GM12878 (cell line): Measurements from ENCODE around the gene SLC12A6.

Experiments
- POLR2A ChIP-seq: IDR thresholded peaks from 2 replicates; pipeline ENCODE4 v1.6.1; 2011; ENCODE audit warnings: low read depth, mild to moderate bottlenecking, low read length
- POLR2AphosphoS5 ChIP-seq: IDR thresholded peaks from 2 replicates; pipeline ENCODE4 v1.6.1; 2011; ENCODE audit warnings: mild to moderate bottlenecking, low read length, inconsistent platforms
- RFX5 ChIP-seq: IDR thresholded peaks from 2 replicates; pipeline ENCODE4 v1.6.1; 2011; ENCODE audit warnings: low read depth, low read length, improper control_type of control experiment
- SMC3 ChIP-seq: IDR thresholded peaks from 2 replicates; pipeline ENCODE4 v1.6.1; 2011; ENCODE audit warnings: low read length, improper control_type of control experiment, borderline replicate concordance
- SP1 ChIP-seq: IDR thresholded peaks from one replicate; pipeline ENCODE4 v1.6.1; 2011; ENCODE audit warnings: low read depth, low read length
- SUZ12 ChIP-seq: fragments of 200-600 bp; sonication (generic); IDR thresholded peaks from one replicate; pipeline ENCODE4 v1.6.1; 2018; ENCODE audit warnings: antibody characterized with exemption, mild to moderate bottlenecking; ENCODE audit not compliant: unreplicated experiment
- TAF1 ChIP-seq: IDR thresholded peaks from 2 replicates; pipeline ENCODE4 v1.6.1; 2011; ENCODE audit warnings: mild to moderate bottlenecking, low read depth, low read length, borderline replicate concordance
- YY1 ChIP-seq: IDR thresholded peaks from 2 replicates; pipeline ENCODE4 v1.6.1; 2011; ENCODE audit warnings: low read depth, mild to moderate bottlenecking, low read length
- ZBED1 ChIP-seq: IDR thresholded peaks from 2 replicates; pipeline ENCODE4 v1.6.1; 2016; ENCODE audit warnings: borderline replicate concordance
- ZZZ3 ChIP-seq: IDR thresholded peaks from 2 replicates; pipeline ENCODE4 v1.6.1; 2011; ENCODE audit warnings: low read depth; ENCODE audit not compliant: control insufficient read depth, insufficient read length
- TF ChIP-seq, protein P1 (sequence below), 3 experiments: IDR thresholded peaks in 2 of 3; conservative IDR thresholded peaks in 1 of 3; 2 replicates each; pipeline ENCODE4 v1.5.1; 2011; ENCODE audit warnings: low read depth in 3 of 3, low read length in 3 of 3, mild to moderate bottlenecking in 3 of 3, control low read depth in 2 of 3, moderate library complexity in 2 of 3, inconsistent platforms in 1 of 3, mixed read lengths in 1 of 3; ENCODE audit not compliant: control insufficient read depth in 2 of 3, insufficient read depth in 1 of 3; ENCODE audit errors: extremely low read depth in 1 of 3
- TF ChIP-seq, protein P2 (sequence below): IDR thresholded peaks from 2 replicates; pipeline ENCODE4 v1.6.1; 2012; ENCODE audit warnings: improper control_type of control experiment, low read depth, low read length; ENCODE audit not compliant: insufficient replicate concordance
- TF ChIP-seq, protein P3 (sequence below): fragments of 450-650 bp; formaldehyde crosslinking; IDR thresholded peaks from 2 replicates; pipeline ENCODE4 v1.4.0; 2020; ENCODE audit warnings: mild to moderate bottlenecking, moderate library complexity

DNA sequence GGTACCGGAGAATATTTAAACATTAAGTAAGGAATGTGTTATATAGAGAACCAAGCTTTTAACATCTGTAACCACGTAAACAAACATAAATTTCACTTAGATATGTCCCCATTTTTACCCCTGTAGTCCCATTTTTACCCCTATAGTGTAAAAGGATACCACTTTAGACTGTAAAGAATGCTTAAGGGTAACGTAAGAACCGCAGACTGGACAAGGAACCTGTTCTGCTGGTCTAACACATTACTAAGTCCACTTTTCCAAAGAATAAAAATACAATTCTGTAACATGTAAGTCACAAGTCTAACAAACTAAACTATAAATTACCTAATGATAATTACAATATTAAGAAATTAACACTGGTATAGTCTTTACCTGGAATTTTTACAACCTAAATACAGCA lies 2.9 kb downstream of the SLC12A6 start:
- TF ChIP-seq, protein P1, sequence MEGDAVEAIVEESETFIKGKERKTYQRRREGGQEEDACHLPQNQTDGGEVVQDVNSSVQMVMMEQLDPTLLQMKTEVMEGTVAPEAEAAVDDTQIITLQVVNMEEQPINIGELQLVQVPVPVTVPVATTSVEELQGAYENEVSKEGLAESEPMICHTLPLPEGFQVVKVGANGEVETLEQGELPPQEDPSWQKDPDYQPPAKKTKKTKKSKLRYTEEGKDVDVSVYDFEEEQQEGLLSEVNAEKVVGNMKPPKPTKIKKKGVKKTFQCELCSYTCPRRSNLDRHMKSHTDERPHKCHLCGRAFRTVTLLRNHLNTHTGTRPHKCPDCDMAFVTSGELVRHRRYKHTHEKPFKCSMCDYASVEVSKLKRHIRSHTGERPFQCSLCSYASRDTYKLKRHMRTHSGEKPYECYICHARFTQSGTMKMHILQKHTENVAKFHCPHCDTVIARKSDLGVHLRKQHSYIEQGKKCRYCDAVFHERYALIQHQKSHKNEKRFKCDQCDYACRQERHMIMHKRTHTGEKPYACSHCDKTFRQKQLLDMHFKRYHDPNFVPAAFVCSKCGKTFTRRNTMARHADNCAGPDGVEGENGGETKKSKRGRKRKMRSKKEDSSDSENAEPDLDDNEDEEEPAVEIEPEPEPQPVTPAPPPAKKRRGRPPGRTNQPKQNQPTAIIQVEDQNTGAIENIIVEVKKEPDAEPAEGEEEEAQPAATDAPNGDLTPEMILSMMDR (IDR thresholded peaks at IDR 0.05 in 2 of 3, conservative IDR thresholded peaks at IDR 0.05 in 1 of 3; ENCODE audit: control insufficient read depth in 2 of 3, extremely low read depth in 1 of 3, insufficient read depth in 1 of 3, low read depth in 3 of 3, low read length in 3 of 3), result no peak
- TF ChIP-seq TAF1, result no peak
- no peak for TF ChIP-seq ZBED1
- no peak for TF ChIP-seq ZZZ3
- TF ChIP-seq RFX5, result no peak
- no peak for TF ChIP-seq POLR2AphosphoS5
- no peak for TF ChIP-seq SMC3
- TF ChIP-seq POLR2A, result no peak
- no peak for TF ChIP-seq YY1
- TF ChIP-seq SP1, result no peak
- TF ChIP-seq SUZ12, result no peak
- TF ChIP-seq, protein P2, sequence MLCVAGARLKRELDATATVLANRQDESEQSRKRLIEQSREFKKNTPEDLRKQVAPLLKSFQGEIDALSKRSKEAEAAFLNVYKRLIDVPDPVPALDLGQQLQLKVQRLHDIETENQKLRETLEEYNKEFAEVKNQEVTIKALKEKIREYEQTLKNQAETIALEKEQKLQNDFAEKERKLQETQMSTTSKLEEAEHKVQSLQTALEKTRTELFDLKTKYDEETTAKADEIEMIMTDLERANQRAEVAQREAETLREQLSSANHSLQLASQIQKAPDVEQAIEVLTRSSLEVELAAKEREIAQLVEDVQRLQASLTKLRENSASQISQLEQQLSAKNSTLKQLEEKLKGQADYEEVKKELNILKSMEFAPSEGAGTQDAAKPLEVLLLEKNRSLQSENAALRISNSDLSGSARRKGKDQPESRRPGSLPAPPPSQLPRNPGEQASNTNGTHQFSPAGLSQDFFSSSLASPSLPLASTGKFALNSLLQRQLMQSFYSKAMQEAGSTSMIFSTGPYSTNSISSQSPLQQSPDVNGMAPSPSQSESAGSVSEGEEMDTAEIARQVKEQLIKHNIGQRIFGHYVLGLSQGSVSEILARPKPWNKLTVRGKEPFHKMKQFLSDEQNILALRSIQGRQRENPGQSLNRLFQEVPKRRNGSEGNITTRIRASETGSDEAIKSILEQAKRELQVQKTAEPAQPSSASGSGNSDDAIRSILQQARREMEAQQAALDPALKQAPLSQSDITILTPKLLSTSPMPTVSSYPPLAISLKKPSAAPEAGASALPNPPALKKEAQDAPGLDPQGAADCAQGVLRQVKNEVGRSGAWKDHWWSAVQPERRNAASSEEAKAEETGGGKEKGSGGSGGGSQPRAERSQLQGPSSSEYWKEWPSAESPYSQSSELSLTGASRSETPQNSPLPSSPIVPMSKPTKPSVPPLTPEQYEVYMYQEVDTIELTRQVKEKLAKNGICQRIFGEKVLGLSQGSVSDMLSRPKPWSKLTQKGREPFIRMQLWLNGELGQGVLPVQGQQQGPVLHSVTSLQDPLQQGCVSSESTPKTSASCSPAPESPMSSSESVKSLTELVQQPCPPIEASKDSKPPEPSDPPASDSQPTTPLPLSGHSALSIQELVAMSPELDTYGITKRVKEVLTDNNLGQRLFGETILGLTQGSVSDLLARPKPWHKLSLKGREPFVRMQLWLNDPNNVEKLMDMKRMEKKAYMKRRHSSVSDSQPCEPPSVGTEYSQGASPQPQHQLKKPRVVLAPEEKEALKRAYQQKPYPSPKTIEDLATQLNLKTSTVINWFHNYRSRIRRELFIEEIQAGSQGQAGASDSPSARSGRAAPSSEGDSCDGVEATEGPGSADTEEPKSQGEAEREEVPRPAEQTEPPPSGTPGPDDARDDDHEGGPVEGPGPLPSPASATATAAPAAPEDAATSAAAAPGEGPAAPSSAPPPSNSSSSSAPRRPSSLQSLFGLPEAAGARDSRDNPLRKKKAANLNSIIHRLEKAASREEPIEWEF, result no peak
- TF ChIP-seq, protein P3, sequence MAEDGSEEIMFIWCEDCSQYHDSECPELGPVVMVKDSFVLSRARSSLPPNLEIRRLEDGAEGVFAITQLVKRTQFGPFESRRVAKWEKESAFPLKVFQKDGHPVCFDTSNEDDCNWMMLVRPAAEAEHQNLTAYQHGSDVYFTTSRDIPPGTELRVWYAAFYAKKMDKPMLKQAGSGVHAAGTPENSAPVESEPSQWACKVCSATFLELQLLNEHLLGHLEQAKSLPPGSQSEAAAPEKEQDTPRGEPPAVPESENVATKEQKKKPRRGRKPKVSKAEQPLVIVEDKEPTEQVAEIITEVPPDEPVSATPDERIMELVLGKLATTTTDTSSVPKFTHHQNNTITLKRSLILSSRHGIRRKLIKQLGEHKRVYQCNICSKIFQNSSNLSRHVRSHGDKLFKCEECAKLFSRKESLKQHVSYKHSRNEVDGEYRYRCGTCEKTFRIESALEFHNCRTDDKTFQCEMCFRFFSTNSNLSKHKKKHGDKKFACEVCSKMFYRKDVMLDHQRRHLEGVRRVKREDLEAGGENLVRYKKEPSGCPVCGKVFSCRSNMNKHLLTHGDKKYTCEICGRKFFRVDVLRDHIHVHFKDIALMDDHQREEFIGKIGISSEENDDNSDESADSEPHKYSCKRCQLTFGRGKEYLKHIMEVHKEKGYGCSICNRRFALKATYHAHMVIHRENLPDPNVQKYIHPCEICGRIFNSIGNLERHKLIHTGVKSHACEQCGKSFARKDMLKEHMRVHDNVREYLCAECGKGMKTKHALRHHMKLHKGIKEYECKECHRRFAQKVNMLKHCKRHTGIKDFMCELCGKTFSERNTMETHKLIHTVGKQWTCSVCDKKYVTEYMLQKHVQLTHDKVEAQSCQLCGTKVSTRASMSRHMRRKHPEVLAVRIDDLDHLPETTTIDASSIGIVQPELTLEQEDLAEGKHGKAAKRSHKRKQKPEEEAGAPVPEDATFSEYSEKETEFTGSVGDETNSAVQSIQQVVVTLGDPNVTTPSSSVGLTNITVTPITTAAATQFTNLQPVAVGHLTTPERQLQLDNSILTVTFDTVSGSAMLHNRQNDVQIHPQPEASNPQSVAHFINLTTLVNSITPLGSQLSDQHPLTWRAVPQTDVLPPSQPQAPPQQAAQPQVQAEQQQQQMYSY (CRISPR knock-in tag), result no peak
